IPS-18a (cell line): ENCODE results near the gene CREG2.

Experiments used
- H3K27ac ChIP-seq: one replicate; pipeline ENCODE4 v1.5.1; 2013; ENCODE audit warnings: low read length
- H3K27me3 ChIP-seq: one replicate; pipeline ENCODE4 v1.6.1; 2013; ENCODE audit warnings: mild to moderate bottlenecking, low read length; ENCODE audit not compliant: control insufficient read depth, insufficient read depth
- H3K36me3 ChIP-seq: one replicate; pipeline ENCODE4 v1.6.1; 2013; ENCODE audit warnings: low read depth, low read length; ENCODE audit not compliant: control insufficient read depth
- H3K4me1 ChIP-seq: one replicate; pipeline ENCODE4 v1.6.1; 2013; ENCODE audit warnings: low read depth, low read length; ENCODE audit not compliant: control insufficient read depth
- H3K4me3 ChIP-seq: one replicate; pipeline ENCODE4 v1.5.1; 2013; ENCODE audit warnings: low read length
- H3K9ac ChIP-seq: one replicate; pipeline ENCODE4 v1.6.1; 2013; ENCODE audit warnings: mild to moderate bottlenecking, low read length, moderate library complexity
- H3K9me3 ChIP-seq: one replicate; pipeline ENCODE4 v1.6.1; 2013; ENCODE audit warnings: low read depth, low read length; ENCODE audit not compliant: control insufficient read depth

Gene CREG2

GRCh38 chr2:101386599-101387150 is 628 bp downstream of the CREG2 start:
- no peak overlapping the region for H3K27ac ChIP-seq
- H3K4me3 ChIP-seq: peak overlapping the region; percentile 76
- H3K4me1 ChIP-seq: peaks cover 3% of the 10 kb centered on the region
- no peaks in the 10 kb centered on the region for H3K9me3 ChIP-seq
- no peak overlapping the region for H3K9ac ChIP-seq
- no peaks in the 10 kb centered on the region for H3K36me3 ChIP-seq
- peaks cover 42% of the 10 kb centered on the region for H3K27me3 ChIP-seq

- Histone ChIP-seq H3K9me3 (no peaks in the 10 kb centered on the region), H3K4me1 (peaks cover 3% of the 10 kb centered on the region), H3K9ac (no peak overlapping the region), H3K36me3 (no peaks in the 10 kb centered on the region), H3K27ac (no peak overlapping the region), H3K27me3 (peaks cover 29% of the 10 kb centered on the region), H3K4me3 (no peak overlapping the region)
These were observed 4.2 kb downstream of the CREG2 start for GRCh38 chr2:101383016-101383541.

GRCh38 chr2:101382442-101382841 is 4.9 kb downstream of the CREG2 start:
- Histone ChIP-seq H3K9me3 (no peaks in the 10 kb centered on the region), H3K4me3 (no peak overlapping the region), H3K27me3 (peaks cover 23% of the 10 kb centered on the region), H3K27ac (no peak overlapping the region), H3K4me1 (peaks cover 3% of the 10 kb centered on the region), H3K9ac (no peak overlapping the region), H3K36me3 (no peaks in the 10 kb centered on the region)

GRCh38 chr2:101380376-101380775 is 6.9 kb downstream of the CREG2 start:
- no peak overlapping the region for H3K4me3 ChIP-seq
- H3K9ac ChIP-seq: no peak overlapping the region
- no peaks in the 10 kb centered on the region for H3K36me3 ChIP-seq
- H3K9me3 ChIP-seq: no peaks in the 10 kb centered on the region
- H3K27me3 ChIP-seq: peaks cover 4% of the 10 kb centered on the region
- peaks cover 3% of the 10 kb centered on the region for H3K4me1 ChIP-seq
- no peak overlapping the region for H3K27ac ChIP-seq

- Histone ChIP-seq H3K4me3 (no peak overlapping the region), H3K9me3 (no peaks in the 10 kb centered on the region), H3K4me1 (peaks cover 3% of the 10 kb centered on the region), H3K9ac (no peak overlapping the region), H3K36me3 (no peaks in the 10 kb centered on the region), H3K27me3 (no peaks in the 10 kb centered on the region), H3K27ac (no peak overlapping the region)
These were observed 8.2 kb downstream of the CREG2 start for GRCh38 chr2:101379091-101379490.

GRCh38 chr2:101375653-101376052 is 11.7 kb downstream of the CREG2 start:
- no peak overlapping the region for H3K9ac ChIP-seq
- no peak overlapping the region for H3K27ac ChIP-seq
- H3K9me3 ChIP-seq: no peaks in the 10 kb centered on the region
- H3K27me3 ChIP-seq: no peaks in the 10 kb centered on the region
- H3K4me1 ChIP-seq: no peaks in the 10 kb centered on the region
- no peak overlapping the region for H3K4me3 ChIP-seq
- no peaks in the 10 kb centered on the region for H3K36me3 ChIP-seq

- no peak overlapping the region for H3K4me3 ChIP-seq
- H3K9me3 ChIP-seq: no peaks in the 10 kb centered on the region
These were observed 12.3 kb downstream of the CREG2 start for GRCh38 chr2:101374821-101375561.

GRCh38 chr2:101372792-101373191 is 14.5 kb downstream of the CREG2 start:
- Histone ChIP-seq H3K36me3 (no peaks in the 10 kb centered on the region), H3K4me1 (no peaks in the 10 kb centered on the region)

More at GRCh38 chr2:101374821-101375561, 12.3 kb downstream of the CREG2 start:
- no peak overlapping the region for H3K27ac ChIP-seq
- no peaks in the 10 kb centered on the region for H3K27me3 ChIP-seq
- H3K4me1 ChIP-seq: no peaks in the 10 kb centered on the region
- H3K36me3 ChIP-seq: no peaks in the 10 kb centered on the region
- no peak overlapping the region for H3K9ac ChIP-seq

GRCh38 chr2:101371636-101372035 is 15.7 kb downstream of the CREG2 start:
- Histone ChIP-seq H3K4me3 (no peak overlapping the region), H3K36me3 (no peaks in the 10 kb centered on the region), H3K27me3 (no peaks in the 10 kb centered on the region), H3K27ac (no peak overlapping the region), H3K9me3 (no peaks in the 10 kb centered on the region), H3K4me1 (no peaks in the 10 kb centered on the region), H3K9ac (no peak overlapping the region)

More at GRCh38 chr2:101372792-101373191, 14.5 kb downstream of the CREG2 start:
- Histone ChIP-seq H3K4me3 (no peak overlapping the region), H3K9ac (no peak overlapping the region), H3K9me3 (no peaks in the 10 kb centered on the region), H3K27me3 (no peaks in the 10 kb centered on the region), H3K27ac (no peak overlapping the region)

GRCh38 chr2:101369100-101369499 is 18.2 kb downstream of the CREG2 start:
- H3K9ac ChIP-seq: no peak overlapping the region
- H3K9me3 ChIP-seq: no peaks in the 10 kb centered on the region
- no peaks in the 10 kb centered on the region for H3K4me1 ChIP-seq

GRCh38 chr2:101368376-101368775 is 18.9 kb downstream of the CREG2 start:
- Histone ChIP-seq H3K9ac (no peak overlapping the region), H3K9me3 (no peaks in the 10 kb centered on the region), H3K27me3 (no peaks in the 10 kb centered on the region), H3K36me3 (no peaks in the 10 kb centered on the region), H3K4me3 (no peak overlapping the region), H3K27ac (no peak overlapping the region), H3K4me1 (no peaks in the 10 kb centered on the region)

More at GRCh38 chr2:101369100-101369499, 18.2 kb downstream of the CREG2 start:
- H3K27ac ChIP-seq: no peak overlapping the region
- H3K4me3 ChIP-seq: no peak overlapping the region
- H3K27me3 ChIP-seq: no peaks in the 10 kb centered on the region
- H3K36me3 ChIP-seq: no peaks in the 10 kb centered on the region

GRCh38 chr2:101367508-101367907 is 19.8 kb downstream of the CREG2 start:
- Histone ChIP-seq H3K4me1 (peaks cover 2% of the 10 kb centered on the region), H3K27ac (no peak overlapping the region), H3K9me3 (no peaks in the 10 kb centered on the region), H3K9ac (no peak overlapping the region), H3K4me3 (no peak overlapping the region), H3K27me3 (no peaks in the 10 kb centered on the region), H3K36me3 (no peaks in the 10 kb centered on the region)
